Kidney (tissue), 22 donors: ENCODE data around the gene PGAM5. TPM values are rescaled to one million over a fixed set of nuclear protein-coding genes. Genes with fewer than 3 reads are reported as not detected.

Source experiments
- DNase-seq, 5 donors: peaks; one replicate each; pipeline ENCODE4 v3.0.0-alpha.2; 2013 to 2020
- FAIRE-seq: peaks from 2 replicates; lab custom pipeline; 2012; peaks lifted over from hg19 to GRCh38; lab: Jason Lieb, UNC
- H3K27ac ChIP-seq, 2 donors: one replicate each; pipeline ENCODE4 v1.7.0; 2013; ENCODE audit warnings: low read depth in 2 of 2, low read length in 2 of 2, inconsistent platforms in 1 of 2
- H3K27me3 ChIP-seq: one replicate; pipeline ENCODE4 v1.7.1; 2013; ENCODE audit warnings: low read length, inconsistent platforms; ENCODE audit not compliant: control insufficient read depth, insufficient read depth
- H3K36me3 ChIP-seq, 3 donors: one replicate each; pipeline versions ENCODE4 v1.7.0 to v1.7.1; 2013; ENCODE audit warnings: low read length in 3 of 3, control low read depth in 1 of 3, inconsistent platforms in 1 of 3; ENCODE audit not compliant: insufficient read depth in 3 of 3, control insufficient read depth in 2 of 3
- H3K4me1 ChIP-seq, 3 donors: one replicate each; pipeline versions ENCODE4 v1.7.0 to v1.7.1; 2013; ENCODE audit warnings: low read length in 3 of 3, inconsistent platforms in 1 of 3, low read depth in 1 of 3; ENCODE audit not compliant: control insufficient read depth in 2 of 3, insufficient read depth in 2 of 3
- H3K4me3 ChIP-seq, 3 donors: one replicate each; pipeline versions ENCODE4 v1.7.0 to v1.8.1; 2013; ENCODE audit warnings: low read length in 3 of 3, control low read depth in 1 of 3, inconsistent platforms in 1 of 3
- H3K9ac ChIP-seq, 3 donors: one replicate each; pipeline versions ENCODE4 v1.7.0 to v1.7.1; 2013; ENCODE audit warnings: low read length in 3 of 3, control low read depth in 1 of 3, inconsistent platforms in 1 of 3
- H3K9me3 ChIP-seq, 3 donors: one replicate each; pipeline versions ENCODE4 v1.7.0 to v1.7.1; 2013; ENCODE audit warnings: low read length in 3 of 3, control low read depth in 1 of 3, inconsistent platforms in 1 of 3; ENCODE audit not compliant: control insufficient read depth in 2 of 3, insufficient read depth in 1 of 3
- intact Hi-C: fragments of 100-400 bp; cut with DNase I; formaldehyde crosslinking; loops from one replicate; pipeline ENCODE4 v1.11.1; 2022
- long read RNA-seq, 10 donors: library from polyadenylated mRNA in 1 of 10; unstranded in 1 of 10; transcript quantifications; one replicate each; pipeline ENCODE4 v2.0.0 and lab custom pipeline, GENCODE V29; 2021 to 2026
- polyA plus RNA-seq: library from polyadenylated mRNA; stranded (reverse); fragments of 350-450 nt; fragmentation: Illumina TruSeq; extraction: RNeasy Lipid Tissue Mini Kit (QIAGEN cat#74804); gene quantifications from one replicate; pipeline ENCODE4 v1.2.3, GENCODE V29; 2014; ENCODE audit warnings: low read depth, low replicate concordance; ENCODE audit not compliant: insufficient read depth
- total RNA-seq: library from RNA; stranded (reverse); fragmentation: NEBNext Ultra II Directional; extraction: Animal tissue kit (Norgen Biotek cat#: 25700); gene quantifications from one replicate; pipeline ENCODE4 v1.2.1, GENCODE V29; 2021
- TF ChIP-seq, protein P1 (sequence below): IDR thresholded peaks from 3 replicates; pipeline ENCODE4 v1.5.1; 2012; ENCODE audit warnings: mild to moderate bottlenecking, moderate library complexity, borderline replicate concordance; ENCODE audit not compliant: insufficient read depth; ENCODE audit errors: extremely low read depth
- donor health status: control.
- donor health status: control.
- donor health status: control.
- donor health status: control.
- donor health status: control.
- donor health status: DM: yes; HTN: yes; CAD: no.
- donor health status: Normal renal cell carcinoma (clear cell type).

The PGAM5 gene
- total RNA-seq: 33.5 TPM
- polyA plus RNA-seq: 19.4 TPM
- long read RNA-seq, donor 1, partial matches to known transcripts: 13 of 13 reads
- long read RNA-seq, donor 1, other reads (novel, unspliced or antisense): 0 of 13 reads
- long read RNA-seq, donor 2, partial matches to known transcripts: 0 of 3 reads
- long read RNA-seq, donor 2, other reads (novel, unspliced or antisense): 0 of 3 reads
- long read RNA-seq, donor 3, partial matches to known transcripts: 34 of 37 reads
- long read RNA-seq, donor 3, other reads (novel, unspliced or antisense): 0 of 37 reads
- long read RNA-seq, donor 4, transcript PGAM5-203 (6 exons, 2,834 nt): major isoform, 6 of 6 reads
- long read RNA-seq, donor 4, partial matches to known transcripts: 0 of 6 reads
- long read RNA-seq, donor 4, other reads (novel, unspliced or antisense): 0 of 6 reads
- long read RNA-seq, donor 5, partial matches to known transcripts: 0 of 1 reads
- long read RNA-seq, donor 5, other reads (novel, unspliced or antisense): 0 of 1 reads
- long read RNA-seq, donor 6: 0 reads
- long read RNA-seq, donor 7, partial matches to known transcripts: 2 of 6 reads
- long read RNA-seq, donor 7, other reads (novel, unspliced or antisense): 3 of 6 reads
- long read RNA-seq, donor 8: 0 reads
- long read RNA-seq, donor 9, partial matches to known transcripts: 14 of 14 reads
- long read RNA-seq, donor 9, other reads (novel, unspliced or antisense): 0 of 14 reads
- long read RNA-seq, donor 10, partial matches to known transcripts: 0 of 1 reads
- long read RNA-seq, donor 10, other reads (novel, unspliced or antisense): 0 of 1 reads

DNA sequence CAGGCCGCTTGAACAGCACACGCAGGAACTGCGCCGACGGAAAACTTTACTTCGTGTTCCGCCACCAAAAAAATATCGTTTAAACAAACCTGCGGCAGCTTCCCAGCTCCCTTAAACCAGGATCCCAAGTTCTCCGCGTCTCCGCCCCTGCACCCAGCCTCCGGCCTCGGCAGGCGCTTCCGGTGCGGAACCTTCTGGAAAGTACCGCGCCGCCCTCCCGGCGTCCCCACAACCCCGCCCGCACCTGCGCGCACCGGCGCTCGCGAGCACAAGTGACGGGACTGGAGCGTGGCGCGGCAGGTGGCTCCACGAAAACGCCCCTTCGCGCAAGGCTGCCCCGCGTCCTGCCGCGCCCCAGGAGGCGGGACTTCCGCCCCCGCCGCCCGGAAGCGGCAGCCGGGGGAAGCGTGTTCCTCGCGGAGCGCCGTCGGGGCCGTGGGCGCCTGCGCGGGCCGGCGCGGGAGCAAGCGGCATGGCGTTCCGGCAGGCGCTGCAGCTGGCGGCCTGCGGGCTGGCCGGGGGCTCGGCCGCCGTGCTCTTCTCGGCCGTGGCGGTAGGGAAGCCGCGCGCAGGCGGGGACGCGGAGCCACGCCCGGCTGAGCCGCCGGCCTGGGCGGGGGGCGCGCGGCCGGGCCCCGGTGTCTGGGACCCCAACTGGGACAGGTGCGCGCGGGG lies at the start of gene PGAM5:
TSS of gene PGAM5 (plus strand) at position 438 of the 675 bp plus-strand sequence. CDS start at position 473, 35 bp downstream.
- Histone ChIP-seq H3K9me3 (no peaks in the 10 kb centered on the region), H3K9ac (peak within 1 kb of the TSS; percentile 40 to 96 (median 87)), H3K4me3 (peak within 1 kb of the TSS; percentile 63 to 88 (median 82)), H3K27me3 (no peaks in the 10 kb centered on the region), H3K36me3 (peaks cover 0 to 5% (median 2%) of the 10 kb centered on the region in 3 donors), H3K4me1 (peaks cover 0 to 2% (median 0%) of the 10 kb centered on the region in 3 donors), H3K27ac (peak within 1 kb of the TSS; percentile 82 to 93)
- peak; percentile 83 to 96 (median 92) for DNase-seq
- TF ChIP-seq, protein P1, sequence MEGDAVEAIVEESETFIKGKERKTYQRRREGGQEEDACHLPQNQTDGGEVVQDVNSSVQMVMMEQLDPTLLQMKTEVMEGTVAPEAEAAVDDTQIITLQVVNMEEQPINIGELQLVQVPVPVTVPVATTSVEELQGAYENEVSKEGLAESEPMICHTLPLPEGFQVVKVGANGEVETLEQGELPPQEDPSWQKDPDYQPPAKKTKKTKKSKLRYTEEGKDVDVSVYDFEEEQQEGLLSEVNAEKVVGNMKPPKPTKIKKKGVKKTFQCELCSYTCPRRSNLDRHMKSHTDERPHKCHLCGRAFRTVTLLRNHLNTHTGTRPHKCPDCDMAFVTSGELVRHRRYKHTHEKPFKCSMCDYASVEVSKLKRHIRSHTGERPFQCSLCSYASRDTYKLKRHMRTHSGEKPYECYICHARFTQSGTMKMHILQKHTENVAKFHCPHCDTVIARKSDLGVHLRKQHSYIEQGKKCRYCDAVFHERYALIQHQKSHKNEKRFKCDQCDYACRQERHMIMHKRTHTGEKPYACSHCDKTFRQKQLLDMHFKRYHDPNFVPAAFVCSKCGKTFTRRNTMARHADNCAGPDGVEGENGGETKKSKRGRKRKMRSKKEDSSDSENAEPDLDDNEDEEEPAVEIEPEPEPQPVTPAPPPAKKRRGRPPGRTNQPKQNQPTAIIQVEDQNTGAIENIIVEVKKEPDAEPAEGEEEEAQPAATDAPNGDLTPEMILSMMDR: no peak
- intact Hi-C loops: no loop called here
- FAIRE-seq: no peak

DNA sequence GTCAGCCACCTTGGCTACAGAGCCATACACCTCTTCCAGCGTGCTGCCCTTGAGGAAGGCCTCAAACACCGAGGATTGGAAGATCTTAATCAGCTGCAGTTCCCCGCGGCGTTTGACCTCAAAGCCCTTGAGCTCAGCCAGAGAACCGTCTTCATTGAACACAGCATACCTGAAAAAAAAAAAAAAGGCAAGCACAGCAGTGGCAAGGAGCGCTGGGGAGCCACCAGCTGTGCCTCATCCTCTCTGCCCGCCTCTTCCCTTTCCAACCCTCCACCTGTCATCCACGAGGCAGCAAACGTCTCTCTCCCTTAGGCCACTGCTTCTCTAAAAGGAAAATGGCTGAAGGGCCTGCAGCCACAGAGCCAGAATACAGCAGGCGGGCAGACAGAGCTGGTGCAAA lies 49.6 kb upstream of the PGAM5 start:
- TF ChIP-seq, protein P1: no peak
- H3K4me1 ChIP-seq: no peaks in the 10 kb centered on the region
- H3K9me3 ChIP-seq: no peaks in the 10 kb centered on the region
- H3K4me3 ChIP-seq: no peak overlapping the region
- peaks cover 10 to 35% (median 18%) of the 10 kb centered on the region in 3 donors for H3K36me3 ChIP-seq
- no peaks in the 10 kb centered on the region for H3K27me3 ChIP-seq
- DNase-seq (no peak), FAIRE-seq (no peak)
- no peak overlapping the region for H3K27ac ChIP-seq
- intact Hi-C loops: no loop called here
- H3K9ac ChIP-seq: no peak overlapping the region

DNA sequence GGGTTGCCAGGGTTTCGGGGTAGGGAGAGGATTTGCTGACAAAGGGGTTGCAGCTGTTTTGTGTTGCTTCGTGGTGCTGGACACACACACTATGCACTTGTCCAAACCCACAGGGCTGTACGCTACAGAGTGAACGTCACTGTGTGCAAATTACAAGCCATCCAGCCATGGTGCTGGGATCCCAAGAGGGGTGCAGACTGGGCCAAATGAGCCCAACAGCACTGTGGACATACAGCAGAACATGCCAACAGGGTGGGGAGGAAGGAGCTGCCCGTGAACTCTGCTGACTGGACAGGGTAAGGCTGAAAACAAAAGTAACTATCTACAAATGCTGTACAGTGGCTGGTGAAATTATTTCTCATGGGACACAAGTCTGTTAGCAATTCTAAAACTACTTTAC lies 48.7 kb upstream of the PGAM5 start:
- Histone ChIP-seq H3K4me1 (no peaks in the 10 kb centered on the region), H3K9ac (no peak overlapping the region), H3K9me3 (no peaks in the 10 kb centered on the region), H3K27me3 (no peaks in the 10 kb centered on the region), H3K36me3 (peaks cover 10 to 43% (median 18%) of the 10 kb centered on the region in 3 donors), H3K27ac (no peak overlapping the region), H3K4me3 (no peak overlapping the region)
- TF ChIP-seq, protein P1: no peak
- intact Hi-C loops: no loop called here
- no peak for FAIRE-seq
- DNase-seq: no peak
